ENCODE results near the gene IRX3. TPM values are rescaled to one million over a fixed set of nuclear protein-coding genes. Genes with fewer than 3 reads are reported as not detected.

The IRX3 gene
- total and polyA plus RNA-seq, 2 donors from 2014 or later, result 13.5 to 37.9 TPM

DNA sequence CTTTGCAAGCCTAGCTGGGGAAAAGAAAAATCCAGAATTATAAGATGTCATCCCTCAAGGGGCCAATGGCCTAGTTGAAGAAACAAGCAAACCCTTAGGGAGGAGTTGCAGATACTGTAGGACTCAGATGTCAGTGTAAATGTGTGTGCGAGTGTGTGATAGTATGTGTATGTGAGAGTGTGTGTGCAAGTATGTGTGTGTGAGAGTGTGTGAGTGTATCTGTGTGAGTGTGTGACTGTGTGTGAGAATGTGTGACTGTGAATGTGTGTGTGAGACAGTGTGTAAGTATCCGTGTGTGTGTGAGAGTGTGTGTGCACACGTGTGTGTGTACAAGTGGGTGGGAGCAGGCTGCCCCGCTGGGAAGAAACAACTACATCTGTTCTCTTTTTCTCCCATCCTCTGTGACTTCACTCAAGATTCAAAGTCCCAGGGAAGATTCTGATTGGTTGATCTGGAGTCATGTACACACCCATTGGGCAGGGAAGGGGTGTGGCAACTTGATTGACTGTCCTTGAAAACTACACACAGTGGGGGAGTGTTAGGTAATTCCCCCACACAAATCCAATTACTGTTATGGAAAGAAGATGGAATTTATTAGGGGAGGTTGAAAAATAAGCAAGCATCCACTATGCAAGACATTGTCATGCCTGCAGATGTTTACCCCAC, 40.7 kb downstream of the IRX3 start:
- intact Hi-C loops (cut with DNase I), result no loop called here
- Histone ChIP-seq H3K27ac (ENCODE audit: low read depth in 2 of 2, low read length in 2 of 2) (no peak overlapping the region), H3K9ac (ENCODE audit: low read length in 3 of 3) (no peak overlapping the region), H3K27me3 (ENCODE audit: control insufficient read depth, insufficient read depth, low read length) (no peaks in the 10 kb centered on the region), H3K4me3 (ENCODE audit: low read length in 3 of 3) (no peak overlapping the region), H3K36me3 (ENCODE audit: control insufficient read depth in 2 of 3, insufficient read depth in 3 of 3, low read length in 3 of 3) (no peaks in the 10 kb centered on the region), H3K4me1 (ENCODE audit: control insufficient read depth in 2 of 3, insufficient read depth in 2 of 3, low read depth in 1 of 3, low read length in 3 of 3) (no peaks in the 10 kb centered on the region), H3K9me3 (ENCODE audit: control insufficient read depth in 2 of 3, insufficient read depth in 1 of 3, low read length in 3 of 3) (peaks cover 0 to 2% (median 1%) of the 10 kb centered on the region in 3 donors)
- TF ChIP-seq, protein P1, sequence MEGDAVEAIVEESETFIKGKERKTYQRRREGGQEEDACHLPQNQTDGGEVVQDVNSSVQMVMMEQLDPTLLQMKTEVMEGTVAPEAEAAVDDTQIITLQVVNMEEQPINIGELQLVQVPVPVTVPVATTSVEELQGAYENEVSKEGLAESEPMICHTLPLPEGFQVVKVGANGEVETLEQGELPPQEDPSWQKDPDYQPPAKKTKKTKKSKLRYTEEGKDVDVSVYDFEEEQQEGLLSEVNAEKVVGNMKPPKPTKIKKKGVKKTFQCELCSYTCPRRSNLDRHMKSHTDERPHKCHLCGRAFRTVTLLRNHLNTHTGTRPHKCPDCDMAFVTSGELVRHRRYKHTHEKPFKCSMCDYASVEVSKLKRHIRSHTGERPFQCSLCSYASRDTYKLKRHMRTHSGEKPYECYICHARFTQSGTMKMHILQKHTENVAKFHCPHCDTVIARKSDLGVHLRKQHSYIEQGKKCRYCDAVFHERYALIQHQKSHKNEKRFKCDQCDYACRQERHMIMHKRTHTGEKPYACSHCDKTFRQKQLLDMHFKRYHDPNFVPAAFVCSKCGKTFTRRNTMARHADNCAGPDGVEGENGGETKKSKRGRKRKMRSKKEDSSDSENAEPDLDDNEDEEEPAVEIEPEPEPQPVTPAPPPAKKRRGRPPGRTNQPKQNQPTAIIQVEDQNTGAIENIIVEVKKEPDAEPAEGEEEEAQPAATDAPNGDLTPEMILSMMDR (IDR thresholded peaks at IDR 0.05; ENCODE audit: borderline replicate concordance, extremely low read depth, insufficient read depth), result no peak
- DNase-seq, result no peak
- no peak for FAIRE-seq

DNA sequence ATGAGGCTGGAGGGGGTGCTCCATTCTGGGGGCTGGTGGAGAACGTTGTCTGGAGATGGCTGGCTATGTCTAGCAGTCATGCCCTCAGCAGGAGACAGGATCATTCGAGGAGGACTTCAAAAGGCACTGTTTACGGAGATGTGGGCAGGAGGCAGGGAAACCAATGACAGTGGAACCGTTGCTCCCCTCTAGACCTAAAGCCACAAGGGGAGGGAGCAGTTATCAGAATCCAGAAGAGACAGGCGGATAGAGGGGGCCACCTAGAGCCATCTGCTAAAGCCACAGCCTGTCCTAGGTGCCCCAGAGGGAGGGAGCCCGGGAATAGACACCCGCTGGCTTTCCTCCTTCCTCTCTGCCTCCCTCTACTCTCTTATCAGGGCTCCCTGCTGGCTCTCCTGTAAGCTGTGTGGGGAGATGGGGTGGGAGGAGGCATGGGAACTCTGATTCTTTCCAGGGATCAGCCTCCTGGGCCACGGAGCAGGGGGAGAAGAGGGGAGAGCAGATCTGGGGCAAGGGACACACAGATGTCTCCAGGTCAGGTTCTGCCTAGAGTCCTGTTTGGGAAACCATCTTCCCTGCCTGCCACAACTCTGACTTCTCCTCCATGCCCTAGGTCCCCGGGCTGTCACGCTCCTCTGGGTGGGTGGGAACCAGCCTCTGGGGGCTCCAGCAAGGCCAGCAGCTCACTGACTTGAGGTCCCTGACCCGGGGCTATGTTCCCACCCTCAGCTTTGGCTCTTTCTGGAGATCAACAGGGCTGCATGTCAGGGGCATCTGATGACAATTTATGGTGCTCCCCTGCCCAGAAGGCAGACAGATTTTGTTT, 42.3 kb downstream of the IRX3 start:
- Histone ChIP-seq H3K4me1 (ENCODE audit: control insufficient read depth in 2 of 3, insufficient read depth in 2 of 3, low read depth in 1 of 3, low read length in 3 of 3) (no peaks in the 10 kb centered on the region), H3K9me3 (ENCODE audit: control insufficient read depth in 2 of 3, insufficient read depth in 1 of 3, low read length in 3 of 3) (peaks cover 0 to 2% (median 1%) of the 10 kb centered on the region in 3 donors), H3K27me3 (ENCODE audit: control insufficient read depth, insufficient read depth, low read length) (no peaks in the 10 kb centered on the region), H3K4me3 (ENCODE audit: low read length in 3 of 3) (no peak overlapping the region), H3K9ac (ENCODE audit: low read length in 3 of 3) (no peak overlapping the region), H3K36me3 (ENCODE audit: control insufficient read depth in 2 of 3, insufficient read depth in 3 of 3, low read length in 3 of 3) (no peaks in the 10 kb centered on the region), H3K27ac (ENCODE audit: low read depth in 2 of 2, low read length in 2 of 2) (no peak overlapping the region)
- intact Hi-C loops (cut with DNase I), result no loop called here
- no peak for DNase-seq
- no peak for FAIRE-seq
- TF ChIP-seq, protein P1 (IDR thresholded peaks at IDR 0.05; ENCODE audit: borderline replicate concordance, extremely low read depth, insufficient read depth), result no peak

DNA sequence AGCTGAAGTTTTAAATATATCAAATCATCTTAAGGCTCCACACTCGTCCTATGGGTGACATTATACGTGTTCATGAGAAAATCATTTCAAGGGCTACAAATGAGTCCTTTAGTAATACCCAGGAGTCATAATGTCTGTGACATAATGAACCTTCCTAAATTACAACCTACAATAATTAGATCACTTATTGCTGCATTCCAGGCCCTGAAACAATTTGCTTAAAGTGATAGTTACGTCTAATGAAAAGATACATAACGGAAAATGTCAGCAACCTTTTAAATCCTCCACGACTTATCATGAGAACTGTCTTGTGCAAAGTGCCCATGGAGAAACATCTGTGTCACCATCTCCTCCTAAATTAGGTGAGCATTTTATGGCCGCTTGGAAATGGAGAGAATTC, 43.4 kb downstream of the IRX3 start:
- intact Hi-C loops (cut with DNase I), result no loop called here
- Histone ChIP-seq H3K9ac (ENCODE audit: low read length in 3 of 3) (no peak overlapping the region), H3K4me1 (ENCODE audit: control insufficient read depth in 2 of 3, insufficient read depth in 2 of 3, low read depth in 1 of 3, low read length in 3 of 3) (no peaks in the 10 kb centered on the region), H3K9me3 (ENCODE audit: control insufficient read depth in 2 of 3, insufficient read depth in 1 of 3, low read length in 3 of 3) (peaks cover 0 to 2% (median 1%) of the 10 kb centered on the region in 3 donors), H3K36me3 (ENCODE audit: control insufficient read depth in 2 of 3, insufficient read depth in 3 of 3, low read length in 3 of 3) (no peaks in the 10 kb centered on the region), H3K27ac (ENCODE audit: low read depth in 2 of 2, low read length in 2 of 2) (no peak overlapping the region), H3K4me3 (ENCODE audit: low read length in 3 of 3) (no peak overlapping the region), H3K27me3 (ENCODE audit: control insufficient read depth, insufficient read depth, low read length) (no peaks in the 10 kb centered on the region)
- TF ChIP-seq, protein P1 (IDR thresholded peaks at IDR 0.05; ENCODE audit: borderline replicate concordance, extremely low read depth, insufficient read depth), result no peak
- FAIRE-seq (no peak), DNase-seq (no peak)

All from kidney (tissue), 14 donors.